ENCODE results near the gene PNPLA6.

Gene PNPLA6

GRCh38 chr19:7535047-7535997 is at the start of gene PNPLA6:
PNPLA6 (plus strand) TSS chr19:7535717; CDS start chr19:7535789, 72 bp downstream.
- DNase-seq (ENCODE audit: low spot score) = peak; percentile 94

GRCh38 chr19:7486923-7487322 is 48.6 kb upstream of the PNPLA6 start:
- no peak for DNase-seq (ENCODE audit: low spot score)

- peak; percentile 86 for DNase-seq (ENCODE audit: low spot score)
These were observed 46.7 kb upstream of the PNPLA6 start, which contains the start of gene PEX11G for GRCh38 chr19:7488736-7489353. PEX11G (minus strand) TSS chr19:7489035; CDS start chr19:7489010, 25 bp downstream.

DNA sequence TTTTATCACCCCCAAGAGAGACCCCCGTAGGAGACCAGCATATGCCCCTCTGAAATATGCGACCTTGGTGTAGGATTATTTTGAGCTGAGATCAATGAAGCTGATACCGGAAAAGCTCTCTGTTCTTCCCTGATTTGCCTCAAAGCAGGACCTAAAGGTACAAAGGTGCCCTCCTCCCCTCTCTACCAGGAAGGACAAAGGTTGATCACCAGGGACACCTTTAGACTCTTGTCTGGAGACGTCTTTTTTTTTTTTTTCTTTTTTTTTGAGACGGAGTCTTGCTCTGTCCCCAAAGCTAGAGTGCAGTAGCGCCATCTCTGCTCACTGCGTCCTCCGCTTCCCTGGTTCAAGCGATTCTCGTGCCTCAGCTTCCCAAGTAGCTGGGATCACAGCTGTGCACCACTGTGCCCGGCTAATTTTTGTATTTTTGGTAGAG is 45.9 kb upstream of the PNPLA6 start:
- peak; percentile 11 for DNase-seq (ENCODE audit: low spot score)

- no peak for DNase-seq (ENCODE audit: low spot score)
These were observed 43.4 kb upstream of the PNPLA6 start for GRCh38 chr19:7492142-7492541.

DNA sequence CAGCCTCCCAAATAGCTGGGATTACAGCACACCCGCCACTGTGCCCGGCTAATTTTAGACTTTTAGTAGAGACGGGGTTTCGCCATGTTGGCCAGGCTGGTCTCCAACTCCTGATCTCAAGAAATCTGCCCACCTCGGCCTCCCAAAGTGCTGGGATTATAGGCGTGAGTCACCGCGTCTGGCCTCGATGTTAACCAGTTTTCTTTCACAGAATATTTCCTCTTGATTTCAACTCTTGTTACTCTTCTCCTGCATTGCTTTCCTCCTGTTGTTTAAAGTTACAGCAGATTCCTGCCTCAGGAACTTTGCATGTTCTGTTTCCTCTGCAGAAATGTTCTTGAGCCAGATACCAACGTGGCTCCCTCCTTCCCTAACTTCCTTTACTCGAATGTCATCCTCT is 43.0 kb upstream of the PNPLA6 start:
- DNase-seq (ENCODE audit: low spot score) = no peak

- DNase-seq (ENCODE audit: low spot score) = peak; percentile 25
These were observed 41.0 kb upstream of the PNPLA6 start for GRCh38 chr19:7494416-7495098.

DNA sequence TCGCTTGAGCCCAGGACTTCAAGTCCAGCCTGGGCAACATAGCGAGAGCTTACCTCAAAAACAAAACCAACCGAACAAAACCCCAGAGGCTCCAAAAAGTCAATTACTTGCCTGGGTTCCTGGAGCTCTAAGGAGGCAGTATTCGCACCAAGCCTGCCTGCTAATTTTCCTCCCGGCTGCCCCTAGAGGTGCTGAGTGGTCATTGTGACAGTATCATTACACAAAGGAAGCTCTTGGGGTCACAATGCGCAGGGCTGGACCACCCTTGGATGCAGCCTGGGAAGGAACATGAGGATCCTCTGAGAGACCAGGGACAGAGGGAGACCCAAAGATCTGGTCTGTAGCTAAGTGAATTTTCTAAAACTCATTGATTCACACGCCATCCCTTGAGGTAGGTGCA is 38.2 kb upstream of the PNPLA6 start:
- no peak for DNase-seq (ENCODE audit: low spot score)

GRCh38 chr19:7500811-7501450 is 34.6 kb upstream of the PNPLA6 start:
- DNase-seq (ENCODE audit: low spot score) = peak; percentile 86

DNA sequence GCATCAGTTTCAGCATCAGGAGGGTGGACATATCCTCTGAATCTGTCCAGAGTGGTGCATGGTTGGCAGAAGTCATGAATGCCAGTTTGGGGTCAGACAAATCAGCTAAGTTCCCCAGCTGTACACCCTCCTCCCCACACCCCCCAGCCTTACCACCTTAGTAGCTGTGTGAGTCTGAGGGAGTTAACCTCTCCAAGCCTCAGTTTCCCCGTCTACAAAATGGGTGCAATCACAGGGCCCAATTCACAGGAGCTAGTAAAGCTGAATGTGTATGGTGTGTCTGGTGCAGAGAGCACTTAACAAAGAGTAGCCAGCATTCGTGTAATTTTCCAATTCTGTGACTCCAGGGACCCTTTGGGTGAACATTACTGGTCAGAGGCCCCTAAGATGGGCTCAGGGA is 33.0 kb upstream of the PNPLA6 start:
- no peak for DNase-seq (ENCODE audit: low spot score)

DNA sequence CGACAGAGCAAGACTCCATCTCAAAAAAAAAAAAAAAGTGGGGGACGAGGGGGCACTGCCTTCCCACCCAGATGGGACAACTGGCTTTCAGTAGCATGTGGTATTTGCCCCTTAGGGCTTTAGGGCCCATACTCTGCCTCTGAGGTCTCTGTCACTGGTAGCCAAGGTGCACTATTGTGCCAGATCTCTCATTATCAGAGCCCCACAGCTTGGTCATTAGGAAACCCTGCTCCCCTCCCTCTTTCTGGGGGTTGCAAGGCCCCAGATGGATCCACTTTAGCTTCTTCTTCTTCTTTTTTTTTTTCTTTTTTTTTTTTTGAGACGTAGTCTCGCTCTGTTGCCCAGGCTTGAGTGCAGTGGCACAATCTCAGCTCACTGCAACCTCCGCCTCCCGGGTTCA is 30.8 kb upstream of the PNPLA6 start:
- no peak for DNase-seq (ENCODE audit: low spot score)

- DNase-seq (ENCODE audit: low spot score) = no peak
These were observed 30.2 kb upstream of the PNPLA6 start for GRCh38 chr19:7505288-7505681.

DNA sequence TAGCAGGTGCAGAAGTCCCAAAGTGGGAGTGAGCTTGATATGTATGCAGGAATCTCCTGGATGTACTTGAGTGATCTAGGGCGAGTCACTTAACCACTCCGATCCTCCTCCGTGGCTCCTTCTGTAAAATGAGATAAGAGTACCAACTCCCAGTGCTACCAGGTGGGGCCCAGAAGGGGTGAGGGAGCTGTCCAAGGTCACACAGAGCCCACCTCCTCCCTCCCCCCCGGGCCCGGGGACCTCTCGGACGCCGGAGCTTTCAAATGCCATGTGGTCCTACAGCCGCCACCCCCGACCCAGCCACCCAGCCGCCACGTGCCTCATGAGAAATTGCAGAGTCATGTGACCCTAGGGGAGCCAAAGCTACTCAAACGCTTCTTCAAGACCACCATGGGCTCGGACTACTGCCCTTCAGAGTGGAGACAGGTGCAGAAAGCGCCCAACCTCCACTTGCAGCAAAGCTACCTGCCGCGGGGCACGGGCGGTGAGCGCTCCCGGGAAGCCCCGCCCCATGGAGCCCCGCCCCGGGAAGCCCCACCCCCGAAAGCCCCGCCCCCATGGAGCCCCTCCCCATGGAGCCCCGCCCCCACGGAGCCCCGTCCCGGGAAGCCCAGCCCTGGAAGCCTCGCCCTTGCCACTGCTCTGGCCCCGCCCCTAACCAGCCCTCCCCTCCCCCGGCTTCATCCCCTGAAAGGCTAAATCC is 29.7 kb upstream of the PNPLA6 start:
- no peak for DNase-seq (ENCODE audit: low spot score)

- DNase-seq (ENCODE audit: low spot score) = peak; percentile 91
These were observed 28.9 kb upstream of the PNPLA6 start for GRCh38 chr19:7506385-7507328.

DNA sequence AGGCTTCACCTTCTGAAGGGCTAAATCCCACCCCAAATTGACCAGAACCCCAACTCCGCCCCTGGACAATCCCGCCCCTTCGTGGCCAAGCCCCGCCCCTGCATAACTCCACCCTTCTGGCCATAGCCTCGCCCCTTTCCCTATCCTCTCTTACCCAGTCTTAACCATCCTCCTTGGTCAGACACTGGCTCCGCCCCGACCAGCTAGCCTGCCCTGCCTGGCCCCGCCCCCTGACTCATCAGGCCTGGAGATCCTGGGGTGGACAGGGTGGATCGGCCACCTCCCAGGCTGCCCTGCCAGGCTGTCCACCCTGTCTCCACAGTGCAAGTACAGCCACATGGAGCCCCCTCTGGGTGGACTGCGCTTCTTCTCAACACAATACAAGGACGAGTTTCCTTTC is 27.6 kb upstream of the PNPLA6 start:
- DNase-seq (ENCODE audit: low spot score) = peak; percentile 65

GRCh38 chr19:7509625-7510024 is 25.9 kb upstream of the PNPLA6 start:
- DNase-seq (ENCODE audit: low spot score) = no peak

- no peak for DNase-seq (ENCODE audit: low spot score)
These were observed 23.1 kb upstream of the PNPLA6 start for GRCh38 chr19:7512400-7512851.

DNA sequence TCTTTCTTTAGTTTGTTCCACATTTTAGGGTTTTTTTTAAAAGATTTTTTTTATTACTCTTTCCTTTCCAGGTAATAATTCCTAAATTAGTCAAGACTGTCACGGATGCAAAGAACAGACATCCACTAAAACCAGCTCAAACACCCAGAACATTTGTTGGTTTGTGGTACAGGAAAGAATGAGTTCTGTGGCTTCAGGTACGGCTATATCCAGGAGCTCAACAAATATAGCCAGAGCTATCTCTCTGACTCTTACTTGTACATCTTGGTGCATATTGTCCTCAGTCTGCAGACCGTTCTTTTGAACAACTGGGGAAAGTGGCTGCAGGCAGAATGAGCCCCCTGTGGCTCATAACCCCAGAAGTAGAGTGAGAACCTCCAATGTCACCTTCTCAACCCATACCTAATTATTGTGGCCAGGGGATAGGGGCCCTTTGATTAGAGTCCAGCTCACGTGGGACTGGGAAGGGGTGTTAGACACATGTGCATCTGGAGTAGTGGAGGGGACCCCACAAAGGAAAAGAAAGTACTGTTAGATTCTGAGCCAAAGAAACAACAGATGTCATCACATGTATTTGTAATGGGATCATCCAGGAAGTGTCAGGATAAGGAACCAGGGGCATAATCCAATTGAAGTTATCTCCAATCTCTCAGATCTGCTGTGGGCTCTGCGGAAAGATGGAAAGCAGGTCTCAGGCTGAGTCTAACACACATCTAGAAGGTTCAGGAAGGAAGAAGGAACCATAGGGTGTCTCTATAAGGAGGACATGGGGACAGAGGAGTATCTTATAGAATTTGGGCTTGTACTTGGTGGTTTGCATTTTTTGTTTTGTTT is 21.5 kb upstream of the PNPLA6 start:
- no peak for DNase-seq (ENCODE audit: low spot score)

- no peak for DNase-seq (ENCODE audit: low spot score)
These were observed 20.3 kb upstream of the PNPLA6 start for GRCh38 chr19:7515110-7515644.
